Measurements from ENCODE around the gene PKNOX1. TPM values are rescaled to one million over a fixed set of nuclear protein-coding genes. Genes with fewer than 3 reads are reported as not detected.

Gene PKNOX1
- total and polyA plus RNA-seq, 2 donors (not counting 1 experiment from before 2014, with no cell fraction given), result 12.2 to 43.8 TPM

GRCh38 chr21:42974832-42975820, 764 bp downstream of the PKNOX1 start:
- TF ChIP-seq, protein P1, sequence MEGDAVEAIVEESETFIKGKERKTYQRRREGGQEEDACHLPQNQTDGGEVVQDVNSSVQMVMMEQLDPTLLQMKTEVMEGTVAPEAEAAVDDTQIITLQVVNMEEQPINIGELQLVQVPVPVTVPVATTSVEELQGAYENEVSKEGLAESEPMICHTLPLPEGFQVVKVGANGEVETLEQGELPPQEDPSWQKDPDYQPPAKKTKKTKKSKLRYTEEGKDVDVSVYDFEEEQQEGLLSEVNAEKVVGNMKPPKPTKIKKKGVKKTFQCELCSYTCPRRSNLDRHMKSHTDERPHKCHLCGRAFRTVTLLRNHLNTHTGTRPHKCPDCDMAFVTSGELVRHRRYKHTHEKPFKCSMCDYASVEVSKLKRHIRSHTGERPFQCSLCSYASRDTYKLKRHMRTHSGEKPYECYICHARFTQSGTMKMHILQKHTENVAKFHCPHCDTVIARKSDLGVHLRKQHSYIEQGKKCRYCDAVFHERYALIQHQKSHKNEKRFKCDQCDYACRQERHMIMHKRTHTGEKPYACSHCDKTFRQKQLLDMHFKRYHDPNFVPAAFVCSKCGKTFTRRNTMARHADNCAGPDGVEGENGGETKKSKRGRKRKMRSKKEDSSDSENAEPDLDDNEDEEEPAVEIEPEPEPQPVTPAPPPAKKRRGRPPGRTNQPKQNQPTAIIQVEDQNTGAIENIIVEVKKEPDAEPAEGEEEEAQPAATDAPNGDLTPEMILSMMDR (conservative IDR thresholded peaks at IDR 0.05 in 1 of 2, IDR thresholded peaks at IDR 0.05 in 1 of 2; ENCODE audit: low read depth in 1 of 2, low read length in 2 of 2), result no peak
- TF ChIP-seq EZH2 (IDR thresholded peaks at IDR 0.05; ENCODE audit: low read length, missing control alignments), result no peak
- peak overlapping the region; percentile 95 for H3K27ac ChIP-seq (ENCODE audit: insufficient read depth, low read length)
- no peaks in the 10 kb centered on the region for H3K27me3 ChIP-seq (ENCODE audit: control insufficient read depth, insufficient read depth, low read length)
- peak; percentile 66 to 73 for DNase-seq (ENCODE audit: low read depth in 2 of 2)
- H3K9ac ChIP-seq (ENCODE audit: insufficient read depth, low read length), result peak overlapping the region; percentile 92
- peak overlapping the region; percentile 68 to 86 (median 80) for H3K4me3 ChIP-seq (replicated peaks in 1 of 4; ENCODE audit: control extremely low read depth in 1 of 4, insufficient read depth in 1 of 4, low read depth in 3 of 4, low read length in 4 of 4)
- peaks cover 8% of the 10 kb centered on the region for H3K4me1 ChIP-seq (ENCODE audit: control insufficient read depth, extremely low read depth, insufficient read depth, low read length)
- H3K79me2 ChIP-seq (ENCODE audit: control insufficient read depth, insufficient read depth, low read length), result peaks cover 43% of the 10 kb centered on the region
- peak overlapping the region; percentile 88 for H3K4me2 ChIP-seq (ENCODE audit: extremely low read depth, insufficient read depth, low read length)
- no peaks in the 10 kb centered on the region for H4K20me1 ChIP-seq (ENCODE audit: control insufficient read depth, extremely low read depth, insufficient read depth, low read length)
- peaks cover 2% of the 10 kb centered on the region for H3K36me3 ChIP-seq (ENCODE audit: control insufficient read depth, insufficient read depth, low read length)
- H3K9me3 ChIP-seq (ENCODE audit: control insufficient read depth, insufficient read depth, low read depth, low read length), result no peaks in the 10 kb centered on the region
- no peak overlapping the region for H2AFZ ChIP-seq (ENCODE audit: low read length)

DNA sequence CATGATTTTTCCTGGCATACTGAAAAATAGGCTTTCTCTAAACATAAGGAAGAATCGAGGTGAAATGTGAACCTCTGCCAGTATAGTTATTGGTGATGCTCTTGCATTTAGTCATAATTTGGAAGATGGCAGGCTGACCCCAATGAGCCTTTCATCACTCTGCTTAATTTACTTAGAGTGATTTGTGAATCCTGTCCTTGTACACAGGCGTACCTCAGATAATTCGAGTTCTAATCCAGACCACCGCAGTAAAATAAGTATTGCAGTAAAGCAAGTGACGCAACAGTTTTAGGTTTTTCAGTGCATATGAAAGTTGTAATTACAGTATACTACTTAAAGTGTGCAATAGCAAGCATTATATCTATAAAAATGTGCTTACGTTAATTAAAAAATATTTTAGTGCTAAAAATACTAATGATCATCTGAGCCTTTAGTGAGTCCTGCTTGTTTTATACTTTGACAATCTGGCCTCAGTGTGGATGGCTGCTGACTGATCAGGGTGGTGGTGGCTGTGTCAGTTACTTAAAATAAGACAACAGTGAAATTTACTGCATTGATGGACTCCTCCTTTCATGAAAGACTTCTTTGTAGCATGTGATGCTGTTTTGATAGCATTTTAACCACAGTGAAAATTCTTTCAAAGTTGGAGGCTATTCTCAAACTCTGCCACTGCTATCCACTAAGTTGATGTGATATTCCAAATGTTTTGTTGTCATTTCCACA, 1.7 kb downstream of the PKNOX1 start:
- Histone ChIP-seq H3K9me3 (ENCODE audit: control insufficient read depth, insufficient read depth, low read depth, low read length) (no peaks in the 10 kb centered on the region), H4K20me1 (ENCODE audit: control insufficient read depth, extremely low read depth, insufficient read depth, low read length) (no peaks in the 10 kb centered on the region), H3K4me1 (ENCODE audit: control insufficient read depth, extremely low read depth, insufficient read depth, low read length) (peaks cover 8% of the 10 kb centered on the region), H2AFZ (ENCODE audit: low read length) (no peak overlapping the region), H3K36me3 (ENCODE audit: control insufficient read depth, insufficient read depth, low read length) (peaks cover 2% of the 10 kb centered on the region), H3K4me3 (replicated peaks in 1 of 4; ENCODE audit: control extremely low read depth in 1 of 4, insufficient read depth in 1 of 4, low read depth in 3 of 4, low read length in 4 of 4) (peak overlapping the region; percentile 68 to 86 (median 80)), H3K27me3 (ENCODE audit: control insufficient read depth, insufficient read depth, low read length) (no peaks in the 10 kb centered on the region), H3K9ac (ENCODE audit: insufficient read depth, low read length) (peak overlapping the region; percentile 92), H3K79me2 (ENCODE audit: control insufficient read depth, insufficient read depth, low read length) (peaks cover 51% of the 10 kb centered on the region), H3K4me2 (ENCODE audit: extremely low read depth, insufficient read depth, low read length) (peak overlapping the region; percentile 88), H3K27ac (ENCODE audit: insufficient read depth, low read length) (peak overlapping the region; percentile 95)
- TF ChIP-seq EZH2 (IDR thresholded peaks at IDR 0.05; ENCODE audit: low read length, missing control alignments), result no peak
- TF ChIP-seq, protein P1 (conservative IDR thresholded peaks at IDR 0.05 in 1 of 2, IDR thresholded peaks at IDR 0.05 in 1 of 2; ENCODE audit: low read depth in 1 of 2, low read length in 2 of 2), result no peak
- DNase-seq (ENCODE audit: low read depth in 2 of 2), result peak in 1 of 2 donors; percentile 32
